SK-N-SH (cell line): ENCODE data around the gene SPIC. TPM values are rescaled to one million over a fixed set of nuclear protein-coding genes. Genes with fewer than 3 reads are reported as not detected.

Experiments
- CTCF ChIA-PET: fragments of 300-600, 350-600 bp; formaldehyde crosslinking; extraction: SDS; loops from one replicate; lab custom pipeline; 2021; lab: Yijun Ruan, JAX
- POLR2A ChIA-PET: fragments of 350-600 bp; sonication (Branson Sonifier 250); formaldehyde crosslinking; extraction: SDS; loops from one replicate; lab custom pipeline; 2020; ENCODE audit warnings: antibody characterized with exemption, inconsistent platforms; lab: Yijun Ruan, JAX
- DNase-seq: peaks from one replicate; pipeline ENCODE4 v3.0.0; 2012
- H2AFZ ChIP-seq: fragments of 200-600 bp; sonication (generic); 2 replicates; pipeline ENCODE4 v1.8.1; 2016; ENCODE audit warnings: antibody characterized with exemption, mild to moderate bottlenecking, low read depth
- H3F3A ChIP-seq: fragments of 200-600 bp; sonication (generic); replicated peaks from 2 replicates; pipeline ENCODE3; 2016; ENCODE audit warnings: antibody characterized with exemption, mild to moderate bottlenecking; ENCODE audit not compliant: insufficient read depth
- H3K27ac ChIP-seq, 2 experiments: fragments of 200-500 bp in 1 of 2; fragments of 200-600 bp in 1 of 2; sonication (Bioruptor generic) in 1 of 2; sonication (generic), shearing (Covaris generic) in 1 of 2; 2 replicates each; pipeline versions ENCODE4 v1.5.1 to v1.6.1; 2014 to 2016; ENCODE audit warnings: low read depth in 2 of 2, inconsistent platforms in 1 of 2, low read length in 1 of 2, mild to moderate bottlenecking in 1 of 2, mixed read lengths in 1 of 2
- H3K27me3 ChIP-seq: fragments of 200-600 bp; sonication (generic), shearing (Covaris generic); 2 replicates; pipeline ENCODE4 v1.6.1; 2016; ENCODE audit warnings: mixed run types; ENCODE audit not compliant: insufficient read depth
- H3K36me3 ChIP-seq, 2 experiments: fragments of 200-500 bp in 1 of 2; fragments of 200-600 bp in 1 of 2; sonication (Bioruptor generic) in 1 of 2; sonication (generic) in 1 of 2; replicated peaks in 1 of 2; 2 replicates each; pipeline versions ENCODE3 to v1.5.1; 2014 to 2016; ENCODE audit warnings: low read length in 1 of 2, mild to moderate bottlenecking in 1 of 2; ENCODE audit not compliant: insufficient read depth in 2 of 2, control insufficient read depth in 1 of 2
- H3K4me1 ChIP-seq, 2 experiments: fragments of 200-500 bp in 1 of 2; fragments of 200-600 bp in 1 of 2; sonication (Bioruptor generic) in 1 of 2; sonication (generic), shearing (Covaris generic) in 1 of 2; 2 replicates each; pipeline versions ENCODE4 v1.5.1 to v1.6.1; 2014 to 2016; ENCODE audit warnings: low read depth in 1 of 2, low read length in 1 of 2, mixed run types in 1 of 2; ENCODE audit not compliant: insufficient read depth in 2 of 2, control insufficient read depth in 1 of 2
- H3K4me2 ChIP-seq: fragments of 200-600 bp; sonication (generic), shearing (Covaris generic); 2 replicates; pipeline ENCODE4 v1.6.1; 2017; ENCODE audit warnings: mixed run types
- H3K4me3 ChIP-seq, 2 experiments: fragments of 200-500 bp in 1 of 2; fragments of 200-600 bp in 1 of 2; sonication (Bioruptor generic) in 1 of 2; sonication (generic), shearing (Covaris generic) in 1 of 2; 2 replicates each; pipeline versions ENCODE4 v1.5.1 to v1.8.1; 2014 to 2016; ENCODE audit warnings: low read depth in 2 of 2, inconsistent platforms in 1 of 2, low read length in 1 of 2, mild to moderate bottlenecking in 1 of 2, mixed read lengths in 1 of 2, moderate library complexity in 1 of 2
- H3K79me2 ChIP-seq: fragments of 200-600 bp; sonication (generic); 2 replicates; pipeline ENCODE4 v1.8.1; 2017; ENCODE audit warnings: mild to moderate bottlenecking; ENCODE audit not compliant: insufficient read depth
- H3K9ac ChIP-seq: fragments of 200-600 bp; sonication (generic); 2 replicates; pipeline ENCODE4 v1.6.1; 2017; ENCODE audit warnings: mixed run types
- H3K9me2 ChIP-seq: fragments of 200-600 bp; sonication (generic); 2 replicates; pipeline ENCODE4 v1.6.1; 2017; ENCODE audit warnings: mixed run types
- H3K9me3 ChIP-seq: fragments of 200-600 bp; sonication (generic); 2 replicates; pipeline ENCODE4 v1.6.1; 2017; ENCODE audit warnings: mixed run types, mild to moderate bottlenecking, moderate library complexity
- H4K20me1 ChIP-seq: fragments of 200-600 bp; sonication (generic); 2 replicates; pipeline ENCODE4 v1.6.1; 2017; ENCODE audit warnings: mild to moderate bottlenecking, mixed run types; ENCODE audit not compliant: insufficient read depth
- EZH2phosphoT487 ChIP-seq: fragments of 200-600 bp; sonication (generic); IDR thresholded peaks from 2 replicates; pipeline ENCODE4 v1.6.1; 2017; ENCODE audit warnings: low read depth, mixed run types, mild to moderate bottlenecking, antibody characterized with exemption, moderate library complexity, borderline replicate concordance
- FOXM1 ChIP-seq: IDR thresholded peaks from 2 replicates; pipeline ENCODE4 v1.4.0; 2012; ENCODE audit warnings: low read depth, mild to moderate bottlenecking
- GATA2 ChIP-seq: sonication (generic); formaldehyde crosslinking; IDR thresholded peaks from 2 replicates; pipeline ENCODE4 v1.5.0; 2020; ENCODE audit warnings: mild to moderate bottlenecking, missing genetic modification reagents
- PBX3 ChIP-seq: IDR thresholded peaks from 2 replicates; pipeline ENCODE4; 2012
- RAD21 ChIP-seq: IDR thresholded peaks from 2 replicates; pipeline ENCODE4 v1.6.1; 2012; ENCODE audit warnings: mild to moderate bottlenecking, low read length
- RCOR1 ChIP-seq: fragments of 150-350 bp; IDR thresholded peaks from 2 replicates; pipeline ENCODE4 v1.6.1; 2017; ENCODE audit warnings: antibody characterized with exemption, low read length
- SIN3A ChIP-seq: IDR thresholded peaks from 2 replicates; pipeline ENCODE4 v1.6.1; 2012; ENCODE audit warnings: low read depth, mild to moderate bottlenecking, low read length, moderate library complexity, borderline replicate concordance
- SMC3 ChIP-seq: IDR thresholded peaks from 2 replicates; pipeline ENCODE4 v1.6.1; 2012; ENCODE audit warnings: low read depth, low read length, improper control_type of control experiment
- TAF1 ChIP-seq: IDR thresholded peaks from 2 replicates; pipeline ENCODE4 v1.6.1; 2012; ENCODE audit warnings: low read depth, mild to moderate bottlenecking, low read length, moderate library complexity, borderline replicate concordance
- TEAD4 ChIP-seq: IDR thresholded peaks from 2 replicates; pipeline ENCODE4 v1.4.0; 2012; ENCODE audit warnings: mild to moderate bottlenecking, borderline replicate concordance; ENCODE audit not compliant: insufficient read depth
- ZBTB33 ChIP-seq: IDR thresholded peaks from 2 replicates; pipeline ENCODE4 v1.4.0; 2012; ENCODE audit warnings: low read depth, borderline replicate concordance
- WGBS: methylation state at CpG from one replicate; pipeline ENCODE4 v1.1.6; 2017; ENCODE audit warnings: low lambda C conversion rate; 5-methylcytosine and 5-hydroxymethylcytosine counted together
- polyA plus RNA-seq, 3 experiments: library from polyadenylated mRNA; depleted of rRNA; stranded (reverse); fragments of >200 nt; gene quantifications; 2 replicates each; pipeline ENCODE4 v1.2.3, GENCODE V29; 2012

Gene SPIC
- polyA plus RNA-seq, 1 of the 3 experiments (the other 2 are of a cell fraction), result not detected

- no peak for DNase-seq
- Histone ChIP-seq H3K9me3 (no peaks in the 10 kb centered on the region), H2AFZ (no peak overlapping the region), H3K27ac (no peak overlapping the region), H3K79me2 (no peaks in the 10 kb centered on the region), H4K20me1 (no peaks in the 10 kb centered on the region), H3K4me3 (no peak overlapping the region), H3K27me3 (peaks cover 3% of the 10 kb centered on the region), H3K36me3 (no peaks in the 10 kb centered on the region), H3K4me1 (no peaks in the 10 kb centered on the region), H3K9ac (no peak overlapping the region), H3F3A (no peaks in the 10 kb centered on the region), H3K4me2 (no peak overlapping the region), H3K9me2 (no peaks in the 10 kb centered on the region)
- POLR2A ChIA-PET, result no interaction called here
- 4% methylated on average over 3 of the region's 3 CpGs for WGBS
- no peak for TF ChIP-seq TAF1
- no peak for TF ChIP-seq RCOR1
- no peak for TF ChIP-seq ZBTB33
- TF ChIP-seq PBX3, result no peak
- no peak for TF ChIP-seq SMC3
- no peak for TF ChIP-seq RAD21
- CTCF ChIA-PET, result no interaction called here
These were observed 23.1 kb downstream of the SPIC start for GRCh38 chr12:101498252-101498651.

GRCh38 chr12:101501410-101501995 is 26.4 kb downstream of the SPIC start:
- Histone ChIP-seq H3K79me2 (no peaks in the 10 kb centered on the region), H3K27me3 (no peaks in the 10 kb centered on the region; the same call in none of the 2 replicates), H3K36me3 (no peaks in the 10 kb centered on the region), H3F3A (no peaks in the 10 kb centered on the region), H3K4me2 (no peak overlapping the region), H3K9ac (no peak overlapping the region), H3K4me1 (no peaks in the 10 kb centered on the region), H3K9me2 (no peaks in the 10 kb centered on the region), H3K27ac (no peak overlapping the region)
- no peak for DNase-seq
- CTCF ChIA-PET, result interaction anchor here (0.5 kb wide), 1 partner anchor 285 kb away, joined by 3 read pairs; no protein-coding TSS in a partner anchor
- WGBS, result under 1% methylated on average over 4 of the region's 4 CpGs
- TF ChIP-seq SIN3A (no peak), EZH2phosphoT487 (no peak), FOXM1 (no peak), TAF1 (no peak), ZBTB33 (no peak), TEAD4 (no peak), GATA2 (CRISPR knock-in tag) (no peak), RCOR1 (no peak)
- TF ChIP-seq, all 33 proteins: peak for 0
- POLR2A ChIA-PET, result no interaction called here
- Histone ChIP-seq H4K20me1 (no peaks in the 10 kb centered on the region), H3K4me3 (no peak overlapping the region), H3K9me3 (no peaks in the 10 kb centered on the region), H2AFZ (no peak overlapping the region)
